HG03354 (cell line): ENCODE measurements around the gene CADM3.

Experiments
- ATAC-seq: cut with Tn5 transposase; IDR thresholded peaks from one replicate; pipeline ENCODE4 v1.9.1; 2021; ENCODE audit warnings: mild to moderate bottlenecking; ENCODE audit not compliant: unreplicated experiment, poor library complexity, severe bottlenecking

Gene CADM3

GRCh38 chr1:159204161-159205141 lies 33.0 kb downstream of the CADM3 start, which contains the start of gene ACKR1:
Gene ACKR1 (plus strand): TSS chr1:159204875. CDS start chr1:159204960, 85 bp downstream.
- ATAC-seq = no peak

GRCh38 chr1:159205225-159205624 lies 33.8 kb downstream of the CADM3 start:
- ATAC-seq = no peak

DNA sequence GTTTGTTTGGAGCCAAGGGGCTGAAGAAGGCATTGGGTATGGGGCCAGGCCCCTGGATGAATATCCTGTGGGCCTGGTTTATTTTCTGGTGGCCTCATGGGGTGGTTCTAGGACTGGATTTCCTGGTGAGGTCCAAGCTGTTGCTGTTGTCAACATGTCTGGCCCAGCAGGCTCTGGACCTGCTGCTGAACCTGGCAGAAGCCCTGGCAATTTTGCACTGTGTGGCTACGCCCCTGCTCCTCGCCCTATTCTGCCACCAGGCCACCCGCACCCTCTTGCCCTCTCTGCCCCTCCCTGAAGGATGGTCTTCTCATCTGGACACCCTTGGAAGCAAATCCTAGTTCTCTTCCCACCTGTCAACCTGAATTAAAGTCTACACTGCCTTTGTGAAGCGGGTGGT lies 34.7 kb downstream of the CADM3 start:
- ATAC-seq = no peak

DNA sequence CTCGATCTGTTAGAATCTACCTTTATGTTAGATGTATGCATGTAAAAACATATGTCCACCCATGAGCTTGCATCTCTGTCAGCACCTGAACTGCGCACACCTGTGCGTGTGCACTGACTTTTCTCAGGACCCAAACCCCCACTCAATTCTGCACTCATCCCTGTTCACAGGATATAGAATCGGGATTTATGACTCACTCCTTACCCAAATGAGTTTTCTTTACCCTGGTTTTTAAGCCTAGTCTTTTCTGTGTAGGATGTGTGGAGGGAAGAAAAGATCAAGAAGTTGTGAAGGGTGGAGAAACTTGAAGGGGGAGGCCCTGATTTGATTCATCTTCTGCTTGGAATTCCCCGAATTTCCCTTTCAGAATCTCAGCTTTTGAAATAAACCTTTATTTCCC lies 35.7 kb downstream of the CADM3 start:
- no peak for ATAC-seq

- ATAC-seq = no peak
These were observed 36.4 kb downstream of the CADM3 start for GRCh38 chr1:159207774-159208173.

- ATAC-seq = no peak
These were observed 36.9 kb downstream of the CADM3 start for GRCh38 chr1:159208175-159208825.

- no peak for ATAC-seq
These were observed 37.6 kb downstream of the CADM3 start for GRCh38 chr1:159209061-159209460.

GRCh38 chr1:159211331-159212136 lies 40.1 kb downstream of the CADM3 start:
- ATAC-seq = peak; percentile 66

GRCh38 chr1:159212596-159212995 lies 41.2 kb downstream of the CADM3 start:
- ATAC-seq = no peak

DNA sequence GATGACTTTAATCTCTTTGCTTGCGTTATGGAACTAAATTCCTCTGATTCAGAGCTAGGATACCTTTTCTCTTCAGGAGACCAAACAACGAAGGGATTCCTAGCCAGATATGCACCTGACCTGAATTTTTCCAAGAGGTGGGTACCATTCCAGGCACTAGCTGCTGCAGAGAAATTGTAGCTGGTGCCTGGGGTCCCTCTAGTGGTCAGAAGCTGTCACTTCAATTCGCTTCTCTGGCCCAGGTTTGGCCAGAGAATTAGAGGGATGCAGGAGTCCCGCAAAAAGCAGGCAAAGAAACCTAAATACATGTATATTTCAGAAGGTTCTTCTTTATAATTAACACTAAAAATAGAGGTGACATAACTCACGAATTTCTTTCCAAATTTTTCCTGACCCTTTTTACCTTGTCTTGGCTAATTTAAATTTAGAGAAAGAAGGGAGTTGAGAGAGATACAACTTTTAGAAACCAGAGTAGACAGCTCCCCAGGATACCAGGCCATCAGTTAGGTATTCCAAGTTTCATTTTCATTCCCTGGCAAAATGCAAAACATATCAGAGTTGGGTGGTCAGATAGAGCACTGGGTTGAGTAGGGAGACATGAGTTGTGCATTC lies 42.8 kb downstream of the CADM3 start:
- ATAC-seq = peak; percentile 72

DNA sequence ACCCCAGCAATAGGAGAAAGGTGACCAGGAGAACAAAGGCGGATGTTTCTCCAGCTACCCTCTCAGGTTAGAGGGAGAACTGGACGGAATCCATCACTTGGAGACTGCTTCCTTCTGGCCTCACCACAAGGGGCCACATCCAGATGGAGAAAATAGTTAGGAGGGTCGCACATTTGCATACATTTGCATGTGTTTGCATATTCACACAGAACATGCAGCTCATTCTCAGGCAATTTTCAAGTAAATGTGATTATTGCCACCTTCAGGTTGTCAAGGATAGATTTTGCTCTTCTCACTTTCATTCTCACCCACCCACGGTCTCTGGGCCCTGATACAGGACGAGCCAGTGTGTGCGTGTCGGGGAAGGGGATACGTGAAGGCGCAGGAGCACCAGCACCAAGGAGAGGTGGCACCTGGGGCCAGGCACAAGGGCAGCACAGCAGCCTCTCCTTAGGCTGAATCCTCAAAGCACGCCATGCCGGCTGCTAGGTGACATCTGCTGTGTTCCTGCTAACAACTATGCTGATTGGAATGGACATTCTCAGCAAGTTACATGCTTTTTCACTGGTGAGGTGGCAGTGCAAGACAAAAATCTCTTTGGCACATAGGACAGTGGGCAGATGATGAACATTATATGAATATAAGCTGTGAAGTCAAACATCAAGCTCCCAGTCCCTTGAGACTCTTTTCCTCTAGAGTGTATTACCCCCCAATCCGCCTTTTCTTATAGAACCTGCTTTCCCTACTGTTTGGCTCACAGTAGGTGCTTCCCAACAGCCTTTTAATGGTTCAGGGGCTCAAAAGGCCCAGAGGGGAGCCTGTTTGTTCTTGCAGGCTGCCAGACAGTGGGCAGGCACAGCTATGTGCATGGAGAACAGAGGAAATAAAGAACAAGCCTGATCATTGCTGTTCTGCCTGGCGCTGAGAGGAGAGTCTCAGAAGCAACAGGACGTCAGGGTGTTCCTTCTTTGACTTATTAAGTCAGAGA lies 47.5 kb downstream of the CADM3 start:
- no peak for ATAC-seq

DNA sequence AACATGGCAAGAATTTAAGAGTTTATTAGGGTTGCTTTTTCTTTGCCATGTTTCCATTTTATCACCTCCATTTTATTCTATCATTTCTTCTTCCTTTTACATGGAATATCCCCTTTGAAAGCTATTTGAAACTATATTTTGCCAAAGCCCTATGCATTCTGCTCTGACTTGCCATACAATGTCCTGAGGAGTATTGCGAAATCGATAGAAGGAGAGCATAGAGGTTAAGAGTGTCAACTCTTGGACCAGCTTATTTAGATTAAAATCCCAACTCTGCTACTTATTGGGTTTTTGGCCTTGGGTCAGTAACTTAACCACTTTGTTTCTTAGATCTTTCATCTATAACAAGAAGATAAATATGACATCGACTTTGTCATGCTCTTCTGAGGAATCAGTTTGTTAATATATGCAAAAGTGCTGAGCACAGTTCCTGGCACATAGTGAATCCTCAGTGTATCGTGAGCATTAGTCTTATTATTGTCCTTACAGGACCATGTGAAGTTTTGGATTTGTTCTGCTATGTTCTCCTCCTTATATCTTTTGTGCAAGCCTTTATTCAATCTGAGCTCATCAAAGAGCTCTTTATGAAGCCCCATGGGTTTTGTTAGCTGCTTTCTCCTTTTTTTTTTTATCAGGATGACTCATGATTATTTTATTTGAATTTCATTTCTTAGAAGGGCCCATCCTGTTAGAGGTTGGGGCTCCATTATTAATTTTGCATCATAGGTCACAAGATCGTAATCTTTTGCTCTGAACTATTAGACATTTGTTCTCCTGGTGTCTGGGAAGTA lies 50.9 kb downstream of the CADM3 start:
- no peak for ATAC-seq

DNA sequence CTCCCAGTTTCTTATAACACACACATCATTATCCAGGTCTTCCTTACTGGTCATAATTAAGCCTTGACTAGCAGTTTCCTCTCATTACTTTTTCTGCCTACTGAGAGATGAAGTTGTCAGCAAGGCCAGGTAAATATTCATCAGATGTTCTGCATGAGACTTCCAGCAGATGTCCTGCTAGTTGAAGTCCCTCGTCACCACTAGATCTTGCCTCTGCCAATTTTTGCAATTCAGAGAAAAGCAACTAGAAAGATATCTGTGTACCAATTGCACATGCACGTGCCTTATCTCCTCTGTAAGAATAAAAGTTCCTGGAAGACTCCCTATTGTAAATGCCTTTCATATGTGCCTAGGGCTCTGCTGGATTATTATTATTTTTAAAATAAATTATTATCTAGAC lies 51.6 kb downstream of the CADM3 start:
- no peak for ATAC-seq

DNA sequence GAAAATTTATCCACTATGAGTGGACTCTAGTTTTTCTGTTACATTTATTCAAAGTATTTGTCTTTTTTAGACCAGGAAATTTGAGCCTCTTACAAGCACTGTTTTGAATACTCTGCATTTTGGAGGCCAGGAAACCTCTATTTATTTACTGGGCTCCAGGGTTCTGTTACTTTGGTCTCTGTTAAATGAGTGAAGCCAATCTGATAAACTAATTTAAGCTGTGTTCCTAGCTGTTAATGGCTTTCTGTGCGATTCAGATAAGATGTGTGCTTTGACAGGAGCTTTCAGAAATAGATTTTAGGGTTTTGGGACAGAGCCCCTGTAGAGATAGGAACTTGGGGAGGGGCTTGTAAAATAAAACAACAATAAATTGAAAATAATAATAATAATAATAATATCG lies 57.1 kb downstream of the CADM3 start:
- no peak for ATAC-seq

DNA sequence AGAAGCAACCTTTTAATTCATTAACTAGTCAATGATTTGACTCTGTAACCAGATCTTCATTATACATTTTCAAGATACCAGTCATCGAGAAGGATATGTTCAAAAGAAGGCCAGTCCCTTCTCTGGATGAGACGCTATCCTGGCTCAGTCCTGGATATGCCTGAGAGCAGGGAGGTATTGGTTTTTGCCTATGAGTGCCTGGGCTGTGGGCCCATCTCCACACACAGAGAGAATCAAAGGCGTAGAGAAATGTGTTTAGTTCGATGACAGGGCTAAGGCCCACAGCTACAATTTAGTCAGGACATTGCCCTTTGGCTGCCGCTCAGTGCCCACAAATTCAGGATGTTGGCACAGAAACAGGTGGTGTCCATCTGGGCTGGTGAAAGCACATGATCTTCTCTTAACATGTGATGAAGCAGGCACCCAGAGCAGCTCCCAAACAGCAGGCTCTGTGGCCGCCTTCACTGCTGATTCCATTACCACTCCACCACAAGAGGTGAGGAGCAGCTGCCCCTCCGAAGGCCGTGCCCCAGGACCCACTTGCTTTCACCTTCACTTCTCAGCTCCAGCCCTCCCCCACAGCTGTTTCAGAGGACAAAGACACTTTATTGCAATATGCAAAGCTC lies 58.0 kb downstream of the CADM3 start:
- no peak for ATAC-seq

DNA sequence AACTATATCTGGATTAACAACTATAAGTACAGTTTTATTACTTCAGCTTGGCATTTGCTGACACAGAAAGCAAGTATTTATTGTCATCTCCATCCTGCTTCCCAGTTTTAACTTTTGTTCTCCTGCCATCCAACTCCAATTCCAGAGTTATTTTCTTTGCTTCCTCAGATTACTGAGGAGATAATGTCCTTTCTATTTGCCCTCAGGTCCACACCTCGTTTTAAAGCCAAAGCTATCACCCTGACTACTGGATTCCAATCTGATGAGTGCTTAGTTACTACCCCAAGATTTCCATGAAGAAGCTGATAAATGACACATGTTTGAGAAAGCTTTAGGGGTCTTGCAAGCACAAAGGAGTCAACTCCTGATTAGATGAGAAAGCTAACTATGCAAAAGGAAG lies 58.5 kb downstream of the CADM3 start:
- ATAC-seq = no peak

DNA sequence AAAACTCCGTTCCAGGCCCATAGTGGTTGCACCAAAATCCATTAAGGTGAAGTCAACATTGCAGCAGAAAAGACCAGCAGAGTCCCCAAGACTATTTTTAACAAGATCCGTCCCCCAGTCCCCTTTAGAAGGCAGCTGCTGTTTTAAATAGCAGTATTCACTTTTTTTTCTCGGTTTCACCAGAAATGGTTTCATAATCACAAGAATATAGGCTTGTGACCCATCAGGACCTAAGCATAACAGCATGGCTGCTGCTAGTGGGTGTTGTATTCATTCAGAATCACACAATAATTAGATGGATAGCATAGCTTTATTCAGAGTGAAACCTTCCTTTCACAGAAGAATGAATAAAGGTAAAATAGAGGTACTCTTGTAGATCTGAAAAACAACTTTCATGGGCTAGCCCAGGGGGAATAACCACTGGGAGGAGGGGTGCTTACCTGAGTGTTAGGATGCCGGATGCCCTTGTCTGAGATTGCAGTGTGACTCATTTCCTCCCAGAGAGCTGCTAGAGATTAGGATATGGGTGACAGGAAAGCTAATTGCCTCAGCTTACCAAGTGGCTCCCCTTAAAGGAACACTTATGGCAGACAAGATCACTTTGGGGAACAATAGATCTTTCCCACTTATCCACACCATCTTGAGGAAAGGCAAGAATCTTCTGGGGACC lies 68.3 kb downstream of the CADM3 start:
- ATAC-seq = peak; percentile 90
